Measurements from ENCODE around the gene MADD.
A peak's percentile ranks its signal among the peaks of the same experiment; 100 is the strongest.

The MADD gene

DNA sequence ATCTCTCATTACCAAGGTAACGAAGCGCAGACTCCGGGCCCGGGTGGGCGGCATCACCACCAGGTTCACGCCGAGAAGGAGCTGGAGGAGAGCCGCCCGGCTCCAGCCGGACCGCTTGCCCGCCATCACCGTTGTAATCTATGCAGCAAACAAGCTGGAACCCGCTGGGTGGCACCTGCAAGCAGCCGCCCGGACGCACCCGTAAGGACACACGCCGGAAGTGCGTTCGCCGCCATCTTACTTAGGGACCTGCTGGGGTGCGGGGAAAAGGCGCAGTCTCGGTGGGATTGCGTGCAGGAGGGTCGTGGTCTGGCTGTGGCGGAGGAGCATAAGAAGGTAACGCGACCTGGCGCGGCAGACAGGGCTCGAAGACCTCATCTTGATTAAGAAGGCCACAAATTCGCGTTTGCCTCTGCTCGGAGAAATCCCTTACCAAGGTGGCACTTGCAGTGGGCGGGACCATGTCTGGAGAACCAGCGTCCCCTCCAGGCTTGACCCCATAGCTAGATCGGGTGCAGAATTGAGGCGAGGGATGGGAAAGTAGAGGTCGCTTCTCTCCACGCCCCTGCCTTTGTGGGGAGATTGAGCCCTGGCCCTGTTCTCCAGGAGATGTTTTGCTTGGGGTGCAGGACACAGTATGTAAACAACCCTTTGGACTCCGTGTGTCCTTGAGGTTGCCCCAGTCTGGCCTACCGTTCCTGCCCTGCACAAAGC is 21.1 kb upstream of the MADD start, which contains the start of gene ACP2:
Gene ACP2, minus strand, starts transcription at position 151 of the 714 bp plus-strand sequence. Its CDS starts 25 bp downstream, at position 126.
- Histone ChIP-seq H3K4me3 (ENCODE audit: low read depth, low read length) (peak within 1 kb of the TSS; percentile 96), H3K9ac (no peak within 1 kb of the TSS), H3K27me3 (ENCODE audit: control insufficient read depth, insufficient read depth, low read length) (no peaks in the 10 kb centered on the region), H3K4me1 (no peaks in the 10 kb centered on the region), H3K9me3 (ENCODE audit: control insufficient read depth, low read length) (no peaks in the 10 kb centered on the region), H3K79me2 (peaks cover 8% of the 10 kb centered on the region), H3K4me2 (ENCODE audit: low read length) (peak within 1 kb of the TSS; percentile 61), H2AFZ (peak within 1 kb of the TSS; percentile 82), H3K27ac (peak within 1 kb of the TSS; percentile 90), H3K36me3 (ENCODE audit: control insufficient read depth, insufficient read depth, low read length) (no peaks in the 10 kb centered on the region)
- TF ChIP-seq, protein P1, sequence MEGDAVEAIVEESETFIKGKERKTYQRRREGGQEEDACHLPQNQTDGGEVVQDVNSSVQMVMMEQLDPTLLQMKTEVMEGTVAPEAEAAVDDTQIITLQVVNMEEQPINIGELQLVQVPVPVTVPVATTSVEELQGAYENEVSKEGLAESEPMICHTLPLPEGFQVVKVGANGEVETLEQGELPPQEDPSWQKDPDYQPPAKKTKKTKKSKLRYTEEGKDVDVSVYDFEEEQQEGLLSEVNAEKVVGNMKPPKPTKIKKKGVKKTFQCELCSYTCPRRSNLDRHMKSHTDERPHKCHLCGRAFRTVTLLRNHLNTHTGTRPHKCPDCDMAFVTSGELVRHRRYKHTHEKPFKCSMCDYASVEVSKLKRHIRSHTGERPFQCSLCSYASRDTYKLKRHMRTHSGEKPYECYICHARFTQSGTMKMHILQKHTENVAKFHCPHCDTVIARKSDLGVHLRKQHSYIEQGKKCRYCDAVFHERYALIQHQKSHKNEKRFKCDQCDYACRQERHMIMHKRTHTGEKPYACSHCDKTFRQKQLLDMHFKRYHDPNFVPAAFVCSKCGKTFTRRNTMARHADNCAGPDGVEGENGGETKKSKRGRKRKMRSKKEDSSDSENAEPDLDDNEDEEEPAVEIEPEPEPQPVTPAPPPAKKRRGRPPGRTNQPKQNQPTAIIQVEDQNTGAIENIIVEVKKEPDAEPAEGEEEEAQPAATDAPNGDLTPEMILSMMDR (IDR thresholded peaks at IDR 0.05) = no peak

DNA sequence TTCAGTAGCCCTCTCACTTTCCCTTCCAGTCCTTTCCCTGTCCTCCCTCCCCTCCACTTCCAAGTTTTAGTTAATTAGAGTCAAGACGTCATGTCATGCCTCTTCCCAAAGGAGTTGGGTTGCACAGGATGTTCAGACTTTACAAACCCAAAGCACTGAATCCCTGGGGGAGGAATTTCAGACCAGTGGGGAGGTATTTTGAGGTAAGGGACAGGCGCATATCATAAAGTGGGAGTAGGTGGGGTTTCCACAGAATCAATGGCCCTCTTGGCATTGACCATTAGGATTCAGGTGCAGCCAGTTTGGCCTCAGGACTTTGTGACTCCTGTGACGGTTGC is 20.6 kb upstream of the MADD start:
- Histone ChIP-seq H3K4me1 (no peaks in the 10 kb centered on the region), H3K79me2 (peaks cover 8% of the 10 kb centered on the region), H3K27ac (peak overlapping the region; percentile 90), H3K27me3 (ENCODE audit: control insufficient read depth, insufficient read depth, low read length) (no peaks in the 10 kb centered on the region), H2AFZ (peak overlapping the region; percentile 82), H3K4me3 (ENCODE audit: low read depth, low read length) (peak overlapping the region; percentile 96), H3K4me2 (ENCODE audit: low read length) (peak overlapping the region; percentile 61), H3K9me3 (ENCODE audit: control insufficient read depth, low read length) (no peaks in the 10 kb centered on the region), H3K36me3 (ENCODE audit: control insufficient read depth, insufficient read depth, low read length) (no peaks in the 10 kb centered on the region), H3K9ac (no peak overlapping the region)
- TF ChIP-seq, protein P1 (IDR thresholded peaks at IDR 0.05) = no peak

DNA sequence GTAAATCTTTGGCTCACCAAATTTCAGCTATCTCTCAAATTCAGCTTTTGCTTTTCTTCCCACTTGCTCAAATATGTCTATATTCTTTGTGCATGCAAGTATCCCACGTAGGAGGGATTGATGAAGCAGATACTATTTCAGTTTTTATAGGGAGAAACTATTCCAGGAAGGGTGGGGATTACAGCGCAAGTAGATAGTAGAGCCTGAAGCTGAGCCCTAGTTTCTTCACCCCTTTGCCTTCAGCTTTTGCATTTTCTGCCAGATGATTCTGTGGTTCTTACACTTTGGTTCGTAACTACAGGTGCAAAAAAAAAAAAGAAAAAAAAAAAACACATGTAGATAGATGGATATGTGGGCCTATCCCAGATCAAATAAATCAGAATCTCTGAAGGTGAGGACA is 18.2 kb upstream of the MADD start:
- no peaks in the 10 kb centered on the region for H3K27me3 ChIP-seq (ENCODE audit: control insufficient read depth, insufficient read depth, low read length)
- H2AFZ ChIP-seq = no peak overlapping the region
- peaks cover 8% of the 10 kb centered on the region for H3K79me2 ChIP-seq
- H3K36me3 ChIP-seq (ENCODE audit: control insufficient read depth, insufficient read depth, low read length) = no peaks in the 10 kb centered on the region
- H3K4me2 ChIP-seq (ENCODE audit: low read length) = no peak overlapping the region
- no peaks in the 10 kb centered on the region for H3K9me3 ChIP-seq (ENCODE audit: control insufficient read depth, low read length)
- H3K4me3 ChIP-seq (ENCODE audit: low read depth, low read length) = no peak overlapping the region
- TF ChIP-seq, protein P1 (IDR thresholded peaks at IDR 0.05) = no peak
- H3K9ac ChIP-seq = no peak overlapping the region
- H3K4me1 ChIP-seq = no peaks in the 10 kb centered on the region
- H3K27ac ChIP-seq = no peak overlapping the region

DNA sequence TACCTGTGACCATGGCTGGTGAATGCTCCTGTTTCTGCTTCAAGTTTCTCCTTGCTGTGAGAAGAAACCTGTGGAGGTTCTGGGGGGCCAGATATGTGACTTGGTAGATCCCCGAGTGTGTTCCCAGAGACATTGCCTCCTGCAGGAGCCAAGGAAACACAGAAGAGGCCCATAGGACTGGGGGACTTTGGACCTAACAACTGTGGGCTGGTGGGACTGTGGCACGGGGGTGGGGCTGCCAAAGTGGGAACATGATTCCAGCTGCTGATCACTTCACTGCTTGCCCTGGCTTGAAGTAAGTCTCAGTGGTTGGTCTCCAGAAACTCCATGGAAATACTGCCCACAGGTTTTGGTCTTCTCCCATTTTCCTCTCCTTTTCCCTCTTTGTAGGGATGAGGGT is 16.3 kb upstream of the MADD start:
- no peak overlapping the region for H2AFZ ChIP-seq
- no peak overlapping the region for H3K4me3 ChIP-seq (ENCODE audit: low read depth, low read length)
- no peaks in the 10 kb centered on the region for H3K27me3 ChIP-seq (ENCODE audit: control insufficient read depth, insufficient read depth, low read length)
- no peak overlapping the region for H3K4me2 ChIP-seq (ENCODE audit: low read length)
- no peak overlapping the region for H3K9ac ChIP-seq
- H3K36me3 ChIP-seq (ENCODE audit: control insufficient read depth, insufficient read depth, low read length) = no peaks in the 10 kb centered on the region
- no peaks in the 10 kb centered on the region for H3K9me3 ChIP-seq (ENCODE audit: control insufficient read depth, low read length)
- H3K27ac ChIP-seq = peak overlapping the region; percentile 29
- no peaks in the 10 kb centered on the region for H3K4me1 ChIP-seq
- TF ChIP-seq, protein P1 (IDR thresholded peaks at IDR 0.05) = no peak
- peaks cover 10% of the 10 kb centered on the region for H3K79me2 ChIP-seq

DNA sequence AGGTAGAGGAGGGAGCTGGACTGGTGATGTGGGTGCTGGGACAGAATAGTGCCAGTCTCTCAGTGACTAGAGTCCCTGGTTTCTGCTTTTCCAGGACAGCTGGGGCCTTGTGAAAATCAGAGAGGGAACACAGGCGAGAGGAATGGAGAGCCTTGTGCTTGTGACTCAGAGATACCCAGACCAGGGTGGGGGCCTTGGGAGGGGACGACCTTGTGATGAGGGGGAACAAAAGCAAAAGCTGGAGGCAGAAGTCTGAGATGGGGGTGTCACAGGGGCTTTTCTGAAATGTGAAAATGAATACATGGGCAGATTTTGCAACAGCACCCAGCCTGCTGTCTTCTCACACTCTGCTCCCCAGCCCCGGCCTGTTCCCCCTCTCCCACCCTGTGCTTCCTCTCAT is 15.5 kb upstream of the MADD start:
- Histone ChIP-seq H3K4me1 (no peaks in the 10 kb centered on the region), H3K9me3 (ENCODE audit: control insufficient read depth, low read length) (no peaks in the 10 kb centered on the region), H3K27ac (peak overlapping the region; percentile 29), H3K79me2 (peaks cover 8% of the 10 kb centered on the region), H3K36me3 (ENCODE audit: control insufficient read depth, insufficient read depth, low read length) (no peaks in the 10 kb centered on the region), H3K4me3 (ENCODE audit: low read depth, low read length) (no peak overlapping the region), H3K4me2 (ENCODE audit: low read length) (no peak overlapping the region), H3K27me3 (ENCODE audit: control insufficient read depth, insufficient read depth, low read length) (no peaks in the 10 kb centered on the region), H2AFZ (no peak overlapping the region), H3K9ac (no peak overlapping the region)
- TF ChIP-seq, protein P1 (IDR thresholded peaks at IDR 0.05) = no peak
